Activated effector memory CD4-positive, alpha-beta T cell treated with anti-CD3 and anti-CD28 coated beads, Interleukin-2, amount 50 U/mL, for 16 hours (primary cell): ENCODE results near the gene CYP46A1.
A peak's percentile ranks its signal among the peaks of the same experiment; 100 is the strongest.

Experiments
- DNase-seq: peaks from one replicate; pipeline ENCODE4 v3.0.0-alpha.2; 2020

CYP46A1 gene

GRCh38 chr14:99731547-99732435 lies 47.7 kb downstream of the CYP46A1 start:
- DNase-seq, result peak; percentile 54

- DNase-seq, result peak; percentile 57
Measured at GRCh38 chr14:99732436-99733210, 48.5 kb downstream of the CYP46A1 start.

GRCh38 chr14:99733211-99733539 lies 49.1 kb downstream of the CYP46A1 start:
- DNase-seq, result no peak

- peak; percentile 56 for DNase-seq
Measured at GRCh38 chr14:99733540-99734405, 49.7 kb downstream of the CYP46A1 start.

DNA sequence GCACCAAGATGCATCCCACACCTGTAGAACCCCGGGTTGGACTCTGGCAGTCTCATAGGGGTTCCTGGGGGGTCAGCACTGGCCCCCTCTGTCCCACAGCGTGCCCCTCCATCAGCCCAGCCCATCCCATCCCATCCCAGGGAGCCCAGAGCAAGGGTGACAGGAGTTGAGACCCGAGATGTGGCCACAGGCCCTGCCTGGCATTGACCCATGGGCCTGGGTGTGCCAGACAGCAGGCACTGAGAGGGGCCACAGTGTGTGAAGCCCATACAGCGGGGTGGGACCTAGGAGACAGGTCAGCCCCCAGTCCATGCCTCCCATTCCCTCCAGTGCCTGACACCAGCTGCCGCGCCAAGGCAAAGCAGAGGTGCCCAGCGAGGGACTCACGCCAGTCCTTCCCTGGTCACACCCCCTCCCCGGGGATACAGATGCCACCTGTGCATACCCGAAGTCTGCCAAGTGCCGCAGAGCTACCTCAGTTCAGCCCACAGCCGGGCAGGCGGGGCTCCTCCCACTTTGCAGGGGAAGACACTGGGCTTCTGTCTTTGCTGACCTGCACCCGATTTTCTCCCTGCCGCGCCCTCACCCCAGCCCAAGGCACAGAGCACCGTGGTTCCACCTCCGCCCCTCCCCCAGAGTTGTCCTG lies 50.4 kb downstream of the CYP46A1 start:
- DNase-seq, result peak; percentile 45

- peak; percentile 4 for DNase-seq
Measured at GRCh38 chr14:99735189-99736135, 51.4 kb downstream of the CYP46A1 start.

DNA sequence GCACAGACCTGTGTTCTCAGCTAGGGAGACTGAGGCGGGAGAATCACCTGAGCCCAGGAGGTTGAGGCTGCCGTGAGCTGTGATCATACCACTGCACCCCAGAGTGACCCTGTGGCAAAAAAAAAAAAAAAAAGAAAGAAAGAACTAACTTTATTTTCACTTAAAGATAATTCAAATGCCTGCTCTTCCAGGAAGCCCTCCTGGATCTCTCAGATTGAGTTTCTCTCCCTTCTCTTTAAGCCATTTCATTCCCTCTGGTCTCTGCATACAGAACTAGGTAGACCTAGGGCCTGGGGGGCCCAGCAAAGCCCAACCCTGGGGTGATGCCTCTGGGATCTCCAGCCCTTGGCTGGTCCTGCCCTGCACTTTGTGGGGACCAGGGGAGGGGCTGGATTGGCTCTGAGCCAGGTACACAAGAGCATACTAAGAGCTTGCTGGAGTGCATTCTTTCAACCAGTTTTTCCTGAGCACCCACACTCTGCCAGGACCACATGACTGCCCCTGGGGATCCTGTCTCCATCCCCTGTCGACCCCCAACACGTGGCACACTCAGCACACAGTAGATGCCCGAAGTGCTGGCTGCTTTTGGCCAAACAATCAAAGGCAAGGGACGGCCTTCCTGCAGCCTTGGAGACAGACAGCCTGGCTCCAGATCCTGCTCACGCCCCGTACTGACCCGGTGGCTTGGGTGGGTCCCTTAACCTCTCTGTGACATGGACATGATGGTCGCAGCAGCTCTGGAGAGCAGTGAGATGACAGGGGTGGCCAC lies 52.7 kb downstream of the CYP46A1 start:
- DNase-seq, result no peak

DNA sequence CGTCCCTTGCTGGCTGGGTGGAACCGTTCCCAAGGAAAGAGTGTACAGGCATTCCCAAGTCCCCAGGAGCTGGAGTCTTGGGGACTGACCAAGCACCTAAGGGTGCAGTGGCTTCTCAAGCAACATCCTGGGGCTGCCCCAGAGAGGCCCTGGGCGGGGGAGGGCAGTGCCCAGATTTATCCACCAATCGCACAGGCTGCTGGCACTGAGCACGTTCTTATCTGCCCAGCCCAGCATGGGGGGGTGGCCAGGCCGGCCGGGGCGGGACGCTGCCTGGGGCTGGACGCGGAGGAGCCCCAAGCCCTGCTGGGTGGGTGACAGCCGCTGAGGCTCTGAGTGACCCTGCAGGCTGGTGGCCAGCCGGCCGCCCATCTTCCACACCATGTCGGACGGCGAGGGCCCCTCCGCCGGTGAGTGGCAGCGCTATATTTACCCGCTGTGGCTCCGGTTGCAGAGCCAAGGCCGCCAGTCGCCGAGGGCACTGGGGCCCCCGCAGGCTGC lies 53.4 kb downstream of the CYP46A1 start:
- DNase-seq, result no peak

GRCh38 chr14:99737956-99738667 lies 54.0 kb downstream of the CYP46A1 start:
- no peak for DNase-seq

- no peak for DNase-seq
Measured at GRCh38 chr14:99740411-99740810, 56.3 kb downstream of the CYP46A1 start.

DNA sequence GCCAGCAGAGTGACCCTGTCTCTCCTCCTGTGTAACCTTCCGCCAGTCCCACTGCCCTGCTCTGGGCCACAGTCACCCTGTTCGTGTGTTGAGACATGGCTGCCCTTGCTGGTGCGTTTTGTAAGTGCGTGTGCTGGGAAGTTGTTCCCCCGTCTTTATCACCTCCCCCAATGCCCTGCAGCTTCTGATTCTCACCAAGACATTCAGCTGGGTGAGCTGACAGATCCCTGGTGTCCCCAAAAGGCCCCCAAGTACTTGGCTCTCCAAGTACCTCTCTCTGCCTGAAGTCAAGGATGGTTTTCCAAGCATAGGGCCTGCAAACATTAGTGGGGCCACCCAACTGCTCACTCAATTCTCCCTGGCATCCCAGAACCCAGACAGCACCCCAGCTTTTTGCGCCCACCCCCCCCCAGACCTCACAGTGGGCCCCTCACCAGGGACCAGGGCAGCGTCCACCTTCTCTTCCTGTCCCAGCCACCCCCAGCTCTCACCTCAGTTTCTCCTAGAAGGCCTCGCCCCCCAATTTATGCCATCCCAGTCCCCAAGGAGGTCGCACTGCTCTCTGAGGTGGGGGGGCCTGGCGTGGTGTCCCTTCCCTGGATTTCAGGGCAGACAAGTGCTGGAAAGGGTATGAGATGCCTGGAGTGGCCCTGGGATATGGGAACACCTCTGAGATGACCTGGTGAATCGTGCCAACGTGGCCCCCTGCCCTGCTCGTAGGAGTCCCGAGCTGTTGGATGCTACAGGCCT lies 57.3 kb downstream of the CYP46A1 start:
- DNase-seq, result no peak

GRCh38 chr14:99742074-99742473 lies 58.0 kb downstream of the CYP46A1 start:
- DNase-seq, result no peak

- DNase-seq, result no peak
Measured at GRCh38 chr14:99742509-99743487, 58.7 kb downstream of the CYP46A1 start.

GRCh38 chr14:99744199-99744872 lies 60.2 kb downstream of the CYP46A1 start:
- DNase-seq, result no peak

- DNase-seq, result no peak
Measured at GRCh38 chr14:99744873-99745224, 60.8 kb downstream of the CYP46A1 start.

- DNase-seq, result no peak
Measured at GRCh38 chr14:99745307-99745951, 61.3 kb downstream of the CYP46A1 start.

GRCh38 chr14:99747167-99747566 lies 63.1 kb downstream of the CYP46A1 start:
- DNase-seq, result no peak
